IMR-90 (cell line): ENCODE measurements around the gene ATP10A. TPM values are rescaled to one million over a fixed set of nuclear protein-coding genes. Genes with fewer than 3 reads are reported as not detected.

Source experiments
- ATAC-seq: fragments of 200-7000 bp; cut with Tn5 transposase; 2 replicates; pipeline ENCODE4 v1.9.1; 2020; ENCODE audit warnings: low read depth, mild to moderate bottlenecking, moderate library complexity
- BruUV-seq: library from RNA; stranded (reverse); fragments of 400-500 nt; replicated peaks from 2 replicates; lab custom pipeline; 2021; lab: Mats Ljungman, UMichigan
- CTCF ChIA-PET: fragments of 300-600 bp; formaldehyde crosslinking; extraction: SDS; loops from one replicate; lab custom pipeline; 2021; ENCODE audit warnings: antibody characterized with exemption; lab: Yijun Ruan, JAX
- POLR2A ChIA-PET: fragments of 300-600 bp; sonication (Branson Sonifier 250); formaldehyde crosslinking; loops from one replicate; lab custom pipeline; 2022; ENCODE audit warnings: antibody characterized with exemption; ENCODE audit not compliant: unreplicated experiment; lab: Charles Lee
- DNase-seq: peaks from one replicate; pipeline ENCODE4 v3.0.0; 2013
- H2AFZ ChIP-seq: replicated peaks from 2 replicates; pipeline ENCODE3; 2013; ENCODE audit warnings: low read length, mild to moderate bottlenecking; ENCODE audit not compliant: poor library complexity
- H2AK5ac ChIP-seq: 2 replicates; pipeline ENCODE4 v1.6.1; 2013; ENCODE audit warnings: low read depth, low read length, inconsistent platforms
- H2AK9ac ChIP-seq: replicated peaks from 2 replicates; pipeline ENCODE3; 2013; ENCODE audit warnings: mild to moderate bottlenecking, low read depth, low read length, moderate library complexity; ENCODE audit not compliant: poor library complexity
- H2BK120ac ChIP-seq: 2 replicates; pipeline ENCODE4 v1.6.1; 2013; ENCODE audit warnings: low read depth, low read length, inconsistent platforms
- H2BK15ac ChIP-seq: 3 replicates; pipeline ENCODE4 v1.6.1; 2013; ENCODE audit warnings: low read depth, low read length, inconsistent platforms
- H2BK20ac ChIP-seq: 2 replicates; pipeline ENCODE4 v1.6.1; 2013; ENCODE audit warnings: low read depth, mild to moderate bottlenecking, inconsistent platforms, low read length, moderate library complexity
- H2BK5ac ChIP-seq: 2 replicates; pipeline ENCODE4 v1.6.1; 2013; ENCODE audit warnings: mild to moderate bottlenecking, low read depth, low read length, inconsistent platforms; ENCODE audit not compliant: poor library complexity, severe bottlenecking
- H3K14ac ChIP-seq: replicated peaks from 2 replicates; pipeline ENCODE4 v1.6.1; 2013; ENCODE audit warnings: low read depth, low read length, inconsistent platforms
- H3K18ac ChIP-seq: 2 replicates; pipeline ENCODE4 v1.6.1; 2013; ENCODE audit warnings: low read depth, low read length, control low read depth
- H3K23ac ChIP-seq: 2 replicates; pipeline ENCODE4 v1.6.1; 2013; ENCODE audit warnings: low read depth, low read length, inconsistent platforms
- H3K27ac ChIP-seq: 2 replicates; pipeline ENCODE4 v1.5.1; 2013; ENCODE audit warnings: mild to moderate bottlenecking, control low read depth, low read length; ENCODE audit not compliant: insufficient read depth
- H3K27me3 ChIP-seq: 2 replicates; pipeline ENCODE4 v1.6.1; 2013; ENCODE audit warnings: low read length; ENCODE audit not compliant: control insufficient read depth, insufficient read depth
- H3K36me3 ChIP-seq: 2 replicates; pipeline ENCODE4 v1.6.1; 2013; ENCODE audit warnings: low read length, mixed read lengths; ENCODE audit not compliant: control insufficient read depth, insufficient read depth
- H3K4ac ChIP-seq: 2 replicates; pipeline ENCODE4 v1.6.1; 2013; ENCODE audit warnings: low read depth, low read length, inconsistent platforms
- H3K4me1 ChIP-seq: 2 replicates; pipeline ENCODE4 v1.6.1; 2013; ENCODE audit warnings: low read length, mixed read lengths; ENCODE audit not compliant: control insufficient read depth, insufficient read depth
- H3K4me2 ChIP-seq: 2 replicates; pipeline ENCODE4 v1.6.1; 2013; ENCODE audit warnings: low read depth, mild to moderate bottlenecking, control low read depth, low read length, moderate library complexity
- H3K4me3 ChIP-seq: 2 replicates; pipeline ENCODE4 v1.5.1; 2013; ENCODE audit warnings: low read depth, mild to moderate bottlenecking, control low read depth, low read length, moderate library complexity; ENCODE audit not compliant: insufficient read depth
- H3K56ac ChIP-seq: 2 replicates; pipeline ENCODE4 v1.6.1; 2013; ENCODE audit warnings: low read length, inconsistent platforms; ENCODE audit not compliant: insufficient read depth; ENCODE audit errors: extremely low read depth
- H3K79me1 ChIP-seq, 2 experiments: 2 replicates each; pipeline ENCODE4 v1.6.1; 2013; ENCODE audit warnings: low read length in 2 of 2, inconsistent platforms in 1 of 2, low read depth in 1 of 2
- H3K9ac ChIP-seq: 2 replicates; pipeline ENCODE4 v1.6.1; 2013; ENCODE audit warnings: low read depth, low read length, control low read depth
- H3K9me1 ChIP-seq: 2 replicates; pipeline ENCODE4 v1.6.1; 2013; ENCODE audit warnings: low read length, inconsistent platforms; ENCODE audit not compliant: insufficient read depth
- H3K9me3 ChIP-seq: 2 replicates; pipeline ENCODE4 v1.6.1; 2013; ENCODE audit warnings: low read length; ENCODE audit not compliant: control insufficient read depth, insufficient read depth
- H4K20me1 ChIP-seq: 2 replicates; pipeline ENCODE4 v1.6.1; 2013; ENCODE audit warnings: low read length, inconsistent platforms; ENCODE audit not compliant: insufficient read depth
- H4K5ac ChIP-seq: 2 replicates; pipeline ENCODE4 v1.6.1; 2013; ENCODE audit warnings: mild to moderate bottlenecking, low read depth, low read length, control low read depth
- H4K8ac ChIP-seq, 2 experiments: 2 replicates each; pipeline ENCODE4 v1.6.1; 2013; ENCODE audit warnings: low read depth in 2 of 2, low read length in 2 of 2, control low read depth in 1 of 2, inconsistent platforms in 1 of 2
- H4K91ac ChIP-seq: 2 replicates; pipeline ENCODE4 v1.6.1; 2013; ENCODE audit warnings: low read depth, low read length, inconsistent platforms; ENCODE audit not compliant: insufficient read depth
- BHLHE40 ChIP-seq: fragments of 150-350 bp; IDR thresholded peaks from 2 replicates; pipeline ENCODE4 v1.6.1; 2016; ENCODE audit warnings: mild to moderate bottlenecking, low read depth, low read length
- CHD1 ChIP-seq: IDR thresholded peaks from 2 replicates; pipeline ENCODE4 v1.6.1; 2012; ENCODE audit warnings: low read depth, low read length, improper control_type of control experiment
- FOS ChIP-seq: fragments of 150-350 bp; IDR thresholded peaks from 2 replicates; pipeline ENCODE4 v1.6.1; 2016; ENCODE audit warnings: low read depth, low read length
- MAZ ChIP-seq: IDR thresholded peaks from 2 replicates; pipeline ENCODE4 v1.6.1; 2012; ENCODE audit warnings: low read depth, mild to moderate bottlenecking, low read length, improper control_type of control experiment, moderate library complexity, borderline replicate concordance
- MXI1 ChIP-seq: IDR thresholded peaks from 2 replicates; pipeline ENCODE4 v1.6.1; 2012; ENCODE audit warnings: low read depth, mild to moderate bottlenecking, low read length, moderate library complexity, borderline replicate concordance
- POLR2A ChIP-seq: IDR thresholded peaks from 2 replicates; pipeline ENCODE4 v1.6.1; 2012; ENCODE audit warnings: mild to moderate bottlenecking, low read depth, low read length
- RCOR1 ChIP-seq: IDR thresholded peaks from 2 replicates; pipeline ENCODE4 v1.6.1; 2012; ENCODE audit warnings: mild to moderate bottlenecking, low read length, improper control_type of control experiment; ENCODE audit not compliant: insufficient replicate concordance
- RFX5 ChIP-seq: IDR thresholded peaks from 2 replicates; pipeline ENCODE4 v1.8.0; 2012; ENCODE audit warnings: low read depth, mild to moderate bottlenecking, low read length, moderate library complexity
- WGBS, 2 experiments: methylation state at CpG; one replicate each; pipeline versions ENCODE4 v1.1.5 to v1.1.7; 2013; ENCODE audit warnings: missing lambda C conversion rate in 2 of 2; ENCODE audit not compliant: insufficient read length in 1 of 2; ENCODE audit errors: extremely low coverage in 2 of 2; 5-methylcytosine and 5-hydroxymethylcytosine counted together
- dilution Hi-C: fragments of 300-500 bp; cut with HindIII; formaldehyde crosslinking; loops from one replicate; pipeline ENCODE4 v1.14.3; 2018; ENCODE audit warnings: low sequenced_read_pairs; ENCODE audit not compliant: unreplicated experiment
- in situ Hi-C: fragments of 300-500 bp; cut with MboI; formaldehyde crosslinking; loops from 3 replicates; pipeline ENCODE4 v1.14.3; 2019; ENCODE audit warnings: low sequenced_read_pairs, inconsistent platforms, mixed read lengths
- intact Hi-C: fragments of 100-400 bp; cut with micrococcal nuclease; formaldehyde crosslinking; loops from 2 replicates; pipeline ENCODE4 v1.10.0; 2022
- polyA plus RNA-seq, 3 experiments: library from polyadenylated mRNA; depleted of rRNA; stranded (reverse); fragments of >200 nt; gene quantifications; 2 replicates each; pipeline ENCODE4 v1.2.3, GENCODE V29; 2012; ENCODE audit warnings: low replicate concordance in 1 of 3
- total RNA-seq: library from RNA; depleted of rRNA; stranded (reverse); fragments of >200 nt; gene quantifications from 2 replicates; pipeline ENCODE4 v1.2.3, GENCODE V29; 2012
- TF ChIP-seq, protein P1 (sequence below): fragments of 150-350 bp; IDR thresholded peaks from 2 replicates; pipeline ENCODE4 v1.6.1; 2016; ENCODE audit warnings: low read depth, mild to moderate bottlenecking, low read length, moderate library complexity, borderline replicate concordance
- TF ChIP-seq, protein P2 (sequence below): fragments of 150-350 bp; IDR thresholded peaks from 2 replicates; pipeline ENCODE4 v1.6.1; 2017; ENCODE audit warnings: mild to moderate bottlenecking, antibody characterized with exemption, low read length, low read depth
- TF ChIP-seq, protein P3 (sequence below): conservative IDR thresholded peaks from 2 replicates; pipeline ENCODE4 v1.5.1; 2012; ENCODE audit warnings: mild to moderate bottlenecking, low read depth, low read length, improper control_type of control experiment

ATP10A gene
- total and polyA plus RNA-seq, 2 of the 4 experiments (the other 2 are of a cell fraction), result 13.8 to 16.0 TPM

DNA sequence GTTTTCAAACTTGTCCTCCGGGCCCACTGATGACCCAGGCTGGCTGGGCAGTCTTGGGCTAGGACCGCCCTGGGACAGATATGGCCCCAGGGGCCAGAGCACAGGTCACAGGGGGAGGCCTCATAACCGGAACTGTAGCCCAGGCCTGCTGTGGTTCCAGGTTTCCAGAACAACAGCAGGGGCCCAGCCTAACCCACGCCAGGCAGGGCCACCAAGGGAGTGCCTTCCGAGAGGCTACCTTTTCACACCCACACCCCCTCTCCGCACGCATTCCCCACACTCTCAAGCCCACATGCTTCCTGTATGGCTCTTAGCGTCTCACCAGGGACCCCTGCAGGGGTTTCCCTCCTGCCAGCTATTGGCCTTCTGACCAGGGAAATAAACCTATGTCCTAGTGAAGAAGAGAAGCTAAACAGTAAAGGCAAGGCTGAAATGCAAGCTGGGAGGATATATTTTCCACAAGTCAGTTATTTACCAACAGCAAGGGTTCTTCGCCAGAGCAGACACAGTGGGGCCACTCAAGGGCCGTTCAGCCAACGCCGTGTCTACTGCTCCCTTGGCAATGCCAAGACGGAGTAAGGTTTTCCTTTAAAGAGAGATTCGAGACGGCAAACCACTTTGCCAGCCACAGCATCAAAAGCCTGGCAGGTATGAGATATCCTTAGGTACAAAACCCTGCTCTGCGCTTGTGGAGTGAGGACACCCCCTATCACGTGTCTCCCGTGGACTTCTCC lies 135.1 kb downstream of the ATP10A start (continued):
- TF ChIP-seq, protein P1, sequence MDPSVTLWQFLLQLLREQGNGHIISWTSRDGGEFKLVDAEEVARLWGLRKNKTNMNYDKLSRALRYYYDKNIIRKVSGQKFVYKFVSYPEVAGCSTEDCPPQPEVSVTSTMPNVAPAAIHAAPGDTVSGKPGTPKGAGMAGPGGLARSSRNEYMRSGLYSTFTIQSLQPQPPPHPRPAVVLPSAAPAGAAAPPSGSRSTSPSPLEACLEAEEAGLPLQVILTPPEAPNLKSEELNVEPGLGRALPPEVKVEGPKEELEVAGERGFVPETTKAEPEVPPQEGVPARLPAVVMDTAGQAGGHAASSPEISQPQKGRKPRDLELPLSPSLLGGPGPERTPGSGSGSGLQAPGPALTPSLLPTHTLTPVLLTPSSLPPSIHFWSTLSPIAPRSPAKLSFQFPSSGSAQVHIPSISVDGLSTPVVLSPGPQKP, result no peak

DNA sequence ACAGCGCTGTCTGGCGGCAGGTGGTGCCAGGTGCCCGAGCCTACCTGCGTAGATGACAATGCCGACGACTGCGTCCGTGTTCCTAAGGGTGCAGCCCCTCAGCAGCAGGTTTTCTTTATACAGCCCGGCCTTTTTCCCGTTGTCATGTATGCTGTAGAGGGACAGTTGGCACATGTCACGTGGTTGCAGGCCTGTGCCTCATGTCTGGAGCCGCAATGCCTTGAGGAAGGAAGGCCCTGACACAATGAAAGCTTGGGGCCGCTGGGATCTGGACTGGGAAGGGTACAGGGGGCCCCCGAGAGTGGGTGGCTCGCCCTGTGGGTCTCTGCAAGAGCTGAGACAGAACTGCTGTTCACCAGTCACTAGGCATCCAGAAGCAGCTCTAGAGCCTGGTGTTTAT lies 136.0 kb downstream of the ATP10A start:
- no peak overlapping the region for H4K8ac ChIP-seq
- no peak overlapping the region for H3K9ac ChIP-seq
- no peak overlapping the region for H3K56ac ChIP-seq
- DNase-seq, result no peak
- H3K4me3 ChIP-seq, result no peak overlapping the region
- no peak overlapping the region for H2AK9ac ChIP-seq
- intact Hi-C loops (no loop called here), in situ Hi-C loops (no loop called here), dilution Hi-C loops (no loop called here)
- no peak overlapping the region for H2BK15ac ChIP-seq
- no peak overlapping the region for H3K4ac ChIP-seq
- H3K18ac ChIP-seq, result no peak overlapping the region
- 96% methylated on average over 8 of the region's 15 CpGs; no CpG with 5 or more reads in 1 of the 2 experiments for WGBS, 2 experiments
- H2AK5ac ChIP-seq, result no peak overlapping the region
- H3K36me3 ChIP-seq, result peaks cover 5% of the 10 kb centered on the region
- H4K20me1 ChIP-seq, result no peaks in the 10 kb centered on the region
- H3K9me1 ChIP-seq, result peaks cover 6% of the 10 kb centered on the region; the same call in 1 of the 2 replicates
- no peak overlapping the region for H2BK20ac ChIP-seq
- H4K5ac ChIP-seq, result no peak overlapping the region
- no peaks in the 10 kb centered on the region for H3K27me3 ChIP-seq
- TF ChIP-seq RCOR1, result no peak
- TF ChIP-seq, protein P2, sequence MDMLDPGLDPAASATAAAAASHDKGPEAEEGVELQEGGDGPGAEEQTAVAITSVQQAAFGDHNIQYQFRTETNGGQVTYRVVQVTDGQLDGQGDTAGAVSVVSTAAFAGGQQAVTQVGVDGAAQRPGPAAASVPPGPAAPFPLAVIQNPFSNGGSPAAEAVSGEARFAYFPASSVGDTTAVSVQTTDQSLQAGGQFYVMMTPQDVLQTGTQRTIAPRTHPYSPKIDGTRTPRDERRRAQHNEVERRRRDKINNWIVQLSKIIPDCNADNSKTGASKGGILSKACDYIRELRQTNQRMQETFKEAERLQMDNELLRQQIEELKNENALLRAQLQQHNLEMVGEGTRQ, result no peak
- TF ChIP-seq FOS, result no peak
- no peak for TF ChIP-seq MAZ
- no peak for TF ChIP-seq RFX5
- TF ChIP-seq BHLHE40, result no peak
- no peak for TF ChIP-seq MXI1
- no peak for TF ChIP-seq CHD1
- TF ChIP-seq, protein P3, sequence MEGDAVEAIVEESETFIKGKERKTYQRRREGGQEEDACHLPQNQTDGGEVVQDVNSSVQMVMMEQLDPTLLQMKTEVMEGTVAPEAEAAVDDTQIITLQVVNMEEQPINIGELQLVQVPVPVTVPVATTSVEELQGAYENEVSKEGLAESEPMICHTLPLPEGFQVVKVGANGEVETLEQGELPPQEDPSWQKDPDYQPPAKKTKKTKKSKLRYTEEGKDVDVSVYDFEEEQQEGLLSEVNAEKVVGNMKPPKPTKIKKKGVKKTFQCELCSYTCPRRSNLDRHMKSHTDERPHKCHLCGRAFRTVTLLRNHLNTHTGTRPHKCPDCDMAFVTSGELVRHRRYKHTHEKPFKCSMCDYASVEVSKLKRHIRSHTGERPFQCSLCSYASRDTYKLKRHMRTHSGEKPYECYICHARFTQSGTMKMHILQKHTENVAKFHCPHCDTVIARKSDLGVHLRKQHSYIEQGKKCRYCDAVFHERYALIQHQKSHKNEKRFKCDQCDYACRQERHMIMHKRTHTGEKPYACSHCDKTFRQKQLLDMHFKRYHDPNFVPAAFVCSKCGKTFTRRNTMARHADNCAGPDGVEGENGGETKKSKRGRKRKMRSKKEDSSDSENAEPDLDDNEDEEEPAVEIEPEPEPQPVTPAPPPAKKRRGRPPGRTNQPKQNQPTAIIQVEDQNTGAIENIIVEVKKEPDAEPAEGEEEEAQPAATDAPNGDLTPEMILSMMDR, result no peak
- TF ChIP-seq POLR2A, result no peak
- H4K91ac ChIP-seq, result no peak overlapping the region
- no peak overlapping the region for H3K23ac ChIP-seq
- H3K9me3 ChIP-seq, result no peaks in the 10 kb centered on the region
- no peaks in the 10 kb centered on the region for H3K4me1 ChIP-seq
- no peak overlapping the region for H2BK120ac ChIP-seq
- CTCF ChIA-PET, result no interaction called here
- POLR2A ChIA-PET, result no interaction called here
- H2BK5ac ChIP-seq, result no peak overlapping the region
- no peak for ATAC-seq
- no peak overlapping the region for H3K4me2 ChIP-seq
- no peak overlapping the region for H3K14ac ChIP-seq
- H2AFZ ChIP-seq, result no peak overlapping the region
- no peak overlapping the region for H3K27ac ChIP-seq
- peaks cover 3 to 20% of the 10 kb centered on the region in 2 experiments; a peak in 3 of 4 replicates for H3K79me1 ChIP-seq
- no TSS peak for BruUV-seq
